PC-3 (cell line): Measurements from ENCODE around the gene AGO3. TPM values are rescaled to one million over a fixed set of nuclear protein-coding genes. Genes with fewer than 3 reads are reported as not detected.
A peak's percentile ranks its signal among the peaks of the same experiment; 100 is the strongest.

Experiments used
- ATAC-seq: fragments of 200-7000 bp; cut with Tn5 transposase; 2 replicates; pipeline ENCODE4 v1.9.1; 2020; ENCODE audit warnings: mild to moderate bottlenecking, moderate library complexity
- BruUV-seq: library from RNA; stranded (reverse); fragments of 400-500 nt; replicated peaks from 2 replicates; lab custom pipeline; 2021; lab: Mats Ljungman, UMichigan
- CTCF ChIA-PET: fragments of 300-600 bp; sonication (Branson Sonifier 250); formaldehyde crosslinking; loops from one replicate; lab custom pipeline; 2022; ENCODE audit warnings: antibody characterized with exemption; lab: Charles Lee
- POLR2A ChIA-PET: fragments of 300-600 bp; sonication (Branson Sonifier 250); formaldehyde crosslinking; loops from one replicate; lab custom pipeline; 2022; ENCODE audit warnings: antibody characterized with exemption; ENCODE audit not compliant: unreplicated experiment; lab: Charles Lee
- DNase-seq: peaks from one replicate; pipeline ENCODE4 v3.0.0-alpha.2; 2015
- H2AFZ ChIP-seq: fragments of 300-600 bp; sonication (generic); 2 replicates; pipeline ENCODE4 v1.6.0; 2016; ENCODE audit warnings: antibody characterized with exemption, low read length
- H3F3A ChIP-seq: fragments of 300-600 bp; sonication (generic); one replicate; pipeline ENCODE4 v1.6.0; 2017; ENCODE audit warnings: antibody characterized with exemption, low read length, control low read depth, mild to moderate bottlenecking; ENCODE audit not compliant: unreplicated experiment
- H3K27ac ChIP-seq: fragments of 300-600 bp; sonication (generic); 2 replicates; pipeline ENCODE4 v1.5.1; 2016; ENCODE audit warnings: mild to moderate bottlenecking, low read length
- H3K27me3 ChIP-seq: fragments of 300-600 bp; sonication (generic); 2 replicates; pipeline ENCODE4 v1.6.1; 2016; ENCODE audit warnings: low read length, mixed read lengths
- H3K36me3 ChIP-seq: fragments of 300-600 bp; sonication (generic); 2 replicates; pipeline ENCODE4 v1.6.1; 2016; ENCODE audit warnings: low read depth, mixed run types, low read length, mixed read lengths
- H3K4me1 ChIP-seq: fragments of 300-600 bp; sonication (generic); 2 replicates; pipeline ENCODE4 v1.5.1; 2016; ENCODE audit warnings: low read length; ENCODE audit not compliant: insufficient read depth
- H3K4me2 ChIP-seq: fragments of 300-600 bp; sonication (generic); 2 replicates; pipeline ENCODE4 v1.6.0; 2016; ENCODE audit warnings: low read length
- H3K4me3 ChIP-seq: fragments of 300-600 bp; sonication (generic); 2 replicates; pipeline ENCODE4 v1.5.1; 2016; ENCODE audit warnings: mild to moderate bottlenecking, low read length, mixed read lengths
- H3K79me2 ChIP-seq: fragments of 300-600 bp; sonication (generic); 2 replicates; pipeline ENCODE4 v1.6.1; 2017; ENCODE audit warnings: low read length, mixed read lengths
- H3K9ac ChIP-seq: fragments of 300-600 bp; sonication (generic); 2 replicates; pipeline ENCODE4 v1.6.0; 2016; ENCODE audit warnings: mild to moderate bottlenecking, low read length
- H3K9me2 ChIP-seq: fragments of 300-600 bp; sonication (generic); replicated peaks from 2 replicates; pipeline ENCODE4 v1.6.1; 2016; ENCODE audit warnings: mixed run types, low read length, mixed read lengths
- H3K9me3 ChIP-seq: fragments of 300-600 bp; sonication (generic); 2 replicates; pipeline ENCODE4 v1.6.1; 2016; ENCODE audit warnings: low read length, mixed read lengths
- H4K20me1 ChIP-seq: fragments of 300-600 bp; sonication (generic); 2 replicates; pipeline ENCODE4 v1.6.1; 2016; ENCODE audit warnings: low read length, mixed read lengths
- EZH2 ChIP-seq: fragments of 300-600 bp; sonication (generic); IDR thresholded peaks from one replicate; pipeline ENCODE4 v1.6.1; 2017; ENCODE audit warnings: antibody characterized with exemption, mild to moderate bottlenecking, low read length; ENCODE audit not compliant: unreplicated experiment
- EZH2phosphoT487 ChIP-seq: fragments of 300-600 bp; sonication (generic); IDR thresholded peaks from 2 replicates; pipeline ENCODE4 v1.6.1; 2018; ENCODE audit warnings: mild to moderate bottlenecking, antibody characterized with exemption, low read length, borderline replicate concordance
- intact Hi-C: fragments of 100-400 bp; cut with micrococcal nuclease; formaldehyde crosslinking; loops from 2 replicates; pipeline ENCODE4 v1.9.0; 2023
- total RNA-seq: library from RNA; depleted of rRNA; stranded (reverse); fragments of >200 nt; gene quantifications from 2 replicates; pipeline ENCODE4 v1.2.3, GENCODE V29; 2014
- TF ChIP-seq, protein P1 (sequence below): fragments of 300-600 bp; sonication (generic); conservative IDR thresholded peaks from 2 replicates; pipeline ENCODE4 v1.5.1; 2017; ENCODE audit warnings: antibody characterized with exemption, low read depth, mild to moderate bottlenecking, low read length

AGO3 gene
- total RNA-seq, 1 experiment from 2014 or later, result 17.7 TPM

DNA sequence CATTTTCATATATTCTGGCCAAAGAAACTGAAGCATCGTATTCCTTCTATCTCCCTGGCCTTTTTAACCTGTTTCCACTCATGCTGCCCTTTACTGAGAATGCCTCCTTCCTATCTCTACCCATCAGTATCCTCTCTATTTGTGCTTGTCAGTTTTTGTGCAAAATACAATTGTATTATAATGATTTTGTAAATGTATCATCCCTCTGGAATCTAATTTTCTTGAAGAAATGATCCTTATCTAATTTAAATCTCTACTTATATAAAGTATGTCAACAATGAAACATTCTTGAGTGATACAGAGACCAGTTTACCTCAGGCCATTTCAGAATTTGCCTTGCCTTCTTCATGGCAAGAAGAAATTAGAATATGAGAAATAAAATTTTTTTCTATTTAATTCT lies 93.9 kb downstream of the AGO3 start:
- H3K36me3 ChIP-seq, result peaks cover 9% of the 10 kb centered on the region
- CTCF ChIA-PET, result no interaction called here

DNA sequence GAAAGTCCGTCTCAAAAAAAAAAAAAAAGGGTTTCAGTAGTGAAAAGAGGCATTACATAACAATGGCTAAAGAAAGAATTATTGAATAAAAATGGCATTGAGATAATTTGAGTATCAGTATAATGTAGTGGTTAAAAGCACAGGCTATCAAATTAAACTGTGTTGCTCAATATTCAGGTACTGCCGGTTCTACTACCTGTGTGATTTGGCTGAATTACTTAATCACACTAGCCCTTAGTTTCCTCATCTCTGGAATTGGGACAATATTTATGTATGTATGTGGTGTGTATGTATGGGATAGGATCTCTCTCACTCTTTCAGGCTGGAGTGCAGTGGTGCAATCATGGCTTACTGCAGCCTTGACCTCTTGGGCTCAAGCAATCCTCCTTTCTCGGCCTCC lies 96.9 kb downstream of the AGO3 start:
- POLR2A ChIA-PET, result no interaction called here

More for the DNA sequence above, 93.9 kb downstream of the AGO3 start:
- intact Hi-C loops, result no loop called here
- Histone ChIP-seq H2AFZ (no peak overlapping the region), H3F3A (no peaks in the 10 kb centered on the region), H3K4me2 (no peak overlapping the region), H3K9me3 (no peaks in the 10 kb centered on the region), H3K9ac (no peak overlapping the region), H3K4me3 (no peak overlapping the region), H3K4me1 (peaks cover 11% of the 10 kb centered on the region), H3K79me2 (no peaks in the 10 kb centered on the region), H3K9me2 (no peaks in the 10 kb centered on the region), H4K20me1 (no peaks in the 10 kb centered on the region), H3K27me3 (no peaks in the 10 kb centered on the region), H3K27ac (no peak overlapping the region)
- ATAC-seq (peak; percentile 74), DNase-seq (peak; percentile 46)
- POLR2A ChIA-PET, result no interaction called here
- BruUV-seq, result no TSS peak
- TF ChIP-seq EZH2phosphoT487, result no peak

GRCh38 chr1:36031441-36031840 lies 100.5 kb downstream of the AGO3 start:
- no TSS peak for BruUV-seq
- TF ChIP-seq EZH2phosphoT487 (no peak), EZH2 (no peak)
- TF ChIP-seq, protein P1, sequence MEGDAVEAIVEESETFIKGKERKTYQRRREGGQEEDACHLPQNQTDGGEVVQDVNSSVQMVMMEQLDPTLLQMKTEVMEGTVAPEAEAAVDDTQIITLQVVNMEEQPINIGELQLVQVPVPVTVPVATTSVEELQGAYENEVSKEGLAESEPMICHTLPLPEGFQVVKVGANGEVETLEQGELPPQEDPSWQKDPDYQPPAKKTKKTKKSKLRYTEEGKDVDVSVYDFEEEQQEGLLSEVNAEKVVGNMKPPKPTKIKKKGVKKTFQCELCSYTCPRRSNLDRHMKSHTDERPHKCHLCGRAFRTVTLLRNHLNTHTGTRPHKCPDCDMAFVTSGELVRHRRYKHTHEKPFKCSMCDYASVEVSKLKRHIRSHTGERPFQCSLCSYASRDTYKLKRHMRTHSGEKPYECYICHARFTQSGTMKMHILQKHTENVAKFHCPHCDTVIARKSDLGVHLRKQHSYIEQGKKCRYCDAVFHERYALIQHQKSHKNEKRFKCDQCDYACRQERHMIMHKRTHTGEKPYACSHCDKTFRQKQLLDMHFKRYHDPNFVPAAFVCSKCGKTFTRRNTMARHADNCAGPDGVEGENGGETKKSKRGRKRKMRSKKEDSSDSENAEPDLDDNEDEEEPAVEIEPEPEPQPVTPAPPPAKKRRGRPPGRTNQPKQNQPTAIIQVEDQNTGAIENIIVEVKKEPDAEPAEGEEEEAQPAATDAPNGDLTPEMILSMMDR, result no peak
- H3K79me2 ChIP-seq, result no peaks in the 10 kb centered on the region
- H4K20me1 ChIP-seq, result no peaks in the 10 kb centered on the region
- no peaks in the 10 kb centered on the region for H3K27me3 ChIP-seq
- H3F3A ChIP-seq, result no peaks in the 10 kb centered on the region
- ChIA-PET CTCF (no interaction called here), POLR2A (no interaction called here)
- peaks cover 21% of the 10 kb centered on the region for H3K36me3 ChIP-seq
- ATAC-seq (no peak), DNase-seq (no peak)
- no peaks in the 10 kb centered on the region for H3K9me2 ChIP-seq
- peaks cover 16% of the 10 kb centered on the region for H3K4me1 ChIP-seq
- no peaks in the 10 kb centered on the region for H3K9me3 ChIP-seq
- H3K27ac ChIP-seq, result no peak overlapping the region
- H3K4me2 ChIP-seq, result no peak overlapping the region
- intact Hi-C loops, result no loop called here
- no peak overlapping the region for H3K4me3 ChIP-seq
- no peak overlapping the region for H3K9ac ChIP-seq
- no peak overlapping the region for H2AFZ ChIP-seq

More for the DNA sequence above, 96.9 kb downstream of the AGO3 start:
- TF ChIP-seq EZH2phosphoT487, result no peak
- TF ChIP-seq, protein P1, result no peak
- TF ChIP-seq EZH2, result no peak
- BruUV-seq, result no TSS peak
- no peaks in the 10 kb centered on the region for H3K9me2 ChIP-seq
- H3K4me2 ChIP-seq, result no peak overlapping the region
- CTCF ChIA-PET, result no interaction called here
- DNase-seq (peak; percentile 17), ATAC-seq (no peak)
- peaks cover 11% of the 10 kb centered on the region for H3K4me1 ChIP-seq
- no peak overlapping the region for H3K27ac ChIP-seq
- H3K9ac ChIP-seq, result no peak overlapping the region
- no peaks in the 10 kb centered on the region for H3K79me2 ChIP-seq
- H4K20me1 ChIP-seq, result no peaks in the 10 kb centered on the region
- peaks cover 18% of the 10 kb centered on the region for H3K36me3 ChIP-seq
- H3F3A ChIP-seq, result no peaks in the 10 kb centered on the region
- H3K4me3 ChIP-seq, result no peak overlapping the region
- H3K9me3 ChIP-seq, result no peaks in the 10 kb centered on the region
- no peak overlapping the region for H2AFZ ChIP-seq
- no peaks in the 10 kb centered on the region for H3K27me3 ChIP-seq
- intact Hi-C loops, result no loop called here
